IMR-90 (cell line): ENCODE measurements around the gene SLC41A1. TPM values are rescaled to one million over a fixed set of nuclear protein-coding genes. Genes with fewer than 3 reads are reported as not detected.

Experiments used
- ATAC-seq: fragments of 200-7000 bp; cut with Tn5 transposase; 2 replicates; pipeline ENCODE4 v1.9.1; 2020; ENCODE audit warnings: low read depth, mild to moderate bottlenecking, moderate library complexity
- Bru-seq: library from RNA; stranded (reverse); fragments of 400-500 nt; gene quantifications from one replicate; lab custom pipeline; 2021; lab: Mats Ljungman, UMichigan
- BruChase-seq, 2 experiments: library from RNA; stranded (reverse); fragments of 400-500 nt; gene quantifications; one replicate each; lab custom pipeline; 2021; lab: Mats Ljungman, UMichigan
- BruUV-seq: library from RNA; stranded (reverse); fragments of 400-500 nt; replicated peaks from 2 replicates; lab custom pipeline; 2021; lab: Mats Ljungman, UMichigan
- CTCF ChIA-PET: fragments of 300-600 bp; formaldehyde crosslinking; extraction: SDS; loops from one replicate; lab custom pipeline; 2021; ENCODE audit warnings: antibody characterized with exemption; lab: Yijun Ruan, JAX
- POLR2A ChIA-PET: fragments of 300-600 bp; sonication (Branson Sonifier 250); formaldehyde crosslinking; loops from one replicate; lab custom pipeline; 2022; ENCODE audit warnings: antibody characterized with exemption; ENCODE audit not compliant: unreplicated experiment; lab: Charles Lee
- DNase-seq: peaks from one replicate; pipeline ENCODE4 v3.0.0; 2013
- H2AFZ ChIP-seq: replicated peaks from 2 replicates; pipeline ENCODE3; 2013; ENCODE audit warnings: low read length, mild to moderate bottlenecking; ENCODE audit not compliant: poor library complexity
- H2AK5ac ChIP-seq: 2 replicates; pipeline ENCODE4 v1.6.1; 2013; ENCODE audit warnings: low read depth, low read length, inconsistent platforms
- H2AK9ac ChIP-seq: replicated peaks from 2 replicates; pipeline ENCODE3; 2013; ENCODE audit warnings: mild to moderate bottlenecking, low read depth, low read length, moderate library complexity; ENCODE audit not compliant: poor library complexity
- H2BK120ac ChIP-seq: 2 replicates; pipeline ENCODE4 v1.6.1; 2013; ENCODE audit warnings: low read depth, low read length, inconsistent platforms
- H2BK15ac ChIP-seq: 3 replicates; pipeline ENCODE4 v1.6.1; 2013; ENCODE audit warnings: low read depth, low read length, inconsistent platforms
- H2BK20ac ChIP-seq: 2 replicates; pipeline ENCODE4 v1.6.1; 2013; ENCODE audit warnings: low read depth, mild to moderate bottlenecking, inconsistent platforms, low read length, moderate library complexity
- H2BK5ac ChIP-seq: 2 replicates; pipeline ENCODE4 v1.6.1; 2013; ENCODE audit warnings: mild to moderate bottlenecking, low read depth, low read length, inconsistent platforms; ENCODE audit not compliant: poor library complexity, severe bottlenecking
- H3K14ac ChIP-seq: replicated peaks from 2 replicates; pipeline ENCODE4 v1.6.1; 2013; ENCODE audit warnings: low read depth, low read length, inconsistent platforms
- H3K18ac ChIP-seq: 2 replicates; pipeline ENCODE4 v1.6.1; 2013; ENCODE audit warnings: low read depth, low read length, control low read depth
- H3K23ac ChIP-seq: 2 replicates; pipeline ENCODE4 v1.6.1; 2013; ENCODE audit warnings: low read depth, low read length, inconsistent platforms
- H3K27ac ChIP-seq: 2 replicates; pipeline ENCODE4 v1.5.1; 2013; ENCODE audit warnings: mild to moderate bottlenecking, control low read depth, low read length; ENCODE audit not compliant: insufficient read depth
- H3K27me3 ChIP-seq: 2 replicates; pipeline ENCODE4 v1.6.1; 2013; ENCODE audit warnings: low read length; ENCODE audit not compliant: control insufficient read depth, insufficient read depth
- H3K36me3 ChIP-seq: 2 replicates; pipeline ENCODE4 v1.6.1; 2013; ENCODE audit warnings: low read length, mixed read lengths; ENCODE audit not compliant: control insufficient read depth, insufficient read depth
- H3K4ac ChIP-seq: 2 replicates; pipeline ENCODE4 v1.6.1; 2013; ENCODE audit warnings: low read depth, low read length, inconsistent platforms
- H3K4me1 ChIP-seq: 2 replicates; pipeline ENCODE4 v1.6.1; 2013; ENCODE audit warnings: low read length, mixed read lengths; ENCODE audit not compliant: control insufficient read depth, insufficient read depth
- H3K4me2 ChIP-seq: 2 replicates; pipeline ENCODE4 v1.6.1; 2013; ENCODE audit warnings: low read depth, mild to moderate bottlenecking, control low read depth, low read length, moderate library complexity
- H3K4me3 ChIP-seq: 2 replicates; pipeline ENCODE4 v1.5.1; 2013; ENCODE audit warnings: low read depth, mild to moderate bottlenecking, control low read depth, low read length, moderate library complexity; ENCODE audit not compliant: insufficient read depth
- H3K56ac ChIP-seq: 2 replicates; pipeline ENCODE4 v1.6.1; 2013; ENCODE audit warnings: low read length, inconsistent platforms; ENCODE audit not compliant: insufficient read depth; ENCODE audit errors: extremely low read depth
- H3K79me1 ChIP-seq, 2 experiments: 2 replicates each; pipeline ENCODE4 v1.6.1; 2013; ENCODE audit warnings: low read length in 2 of 2, inconsistent platforms in 1 of 2, low read depth in 1 of 2
- H3K9ac ChIP-seq: 2 replicates; pipeline ENCODE4 v1.6.1; 2013; ENCODE audit warnings: low read depth, low read length, control low read depth
- H3K9me1 ChIP-seq: 2 replicates; pipeline ENCODE4 v1.6.1; 2013; ENCODE audit warnings: low read length, inconsistent platforms; ENCODE audit not compliant: insufficient read depth
- H3K9me3 ChIP-seq: 2 replicates; pipeline ENCODE4 v1.6.1; 2013; ENCODE audit warnings: low read length; ENCODE audit not compliant: control insufficient read depth, insufficient read depth
- H4K20me1 ChIP-seq: 2 replicates; pipeline ENCODE4 v1.6.1; 2013; ENCODE audit warnings: low read length, inconsistent platforms; ENCODE audit not compliant: insufficient read depth
- H4K5ac ChIP-seq: 2 replicates; pipeline ENCODE4 v1.6.1; 2013; ENCODE audit warnings: mild to moderate bottlenecking, low read depth, low read length, control low read depth
- H4K8ac ChIP-seq, 2 experiments: 2 replicates each; pipeline ENCODE4 v1.6.1; 2013; ENCODE audit warnings: low read depth in 2 of 2, low read length in 2 of 2, control low read depth in 1 of 2, inconsistent platforms in 1 of 2
- H4K91ac ChIP-seq: 2 replicates; pipeline ENCODE4 v1.6.1; 2013; ENCODE audit warnings: low read depth, low read length, inconsistent platforms; ENCODE audit not compliant: insufficient read depth
- CHD1 ChIP-seq: IDR thresholded peaks from 2 replicates; pipeline ENCODE4 v1.6.1; 2012; ENCODE audit warnings: low read depth, low read length, improper control_type of control experiment
- FOS ChIP-seq: fragments of 150-350 bp; IDR thresholded peaks from 2 replicates; pipeline ENCODE4 v1.6.1; 2016; ENCODE audit warnings: low read depth, low read length
- MAFK ChIP-seq: IDR thresholded peaks from 2 replicates; pipeline ENCODE4 v1.6.1; 2012; ENCODE audit warnings: low read depth, low read length, improper control_type of control experiment
- MAZ ChIP-seq: IDR thresholded peaks from 2 replicates; pipeline ENCODE4 v1.6.1; 2012; ENCODE audit warnings: low read depth, mild to moderate bottlenecking, low read length, improper control_type of control experiment, moderate library complexity, borderline replicate concordance
- MXI1 ChIP-seq: IDR thresholded peaks from 2 replicates; pipeline ENCODE4 v1.6.1; 2012; ENCODE audit warnings: low read depth, mild to moderate bottlenecking, low read length, moderate library complexity, borderline replicate concordance
- POLR2A ChIP-seq: IDR thresholded peaks from 2 replicates; pipeline ENCODE4 v1.6.1; 2012; ENCODE audit warnings: mild to moderate bottlenecking, low read depth, low read length
- RAD21 ChIP-seq: IDR thresholded peaks from 2 replicates; pipeline ENCODE4 v1.6.1; 2012; ENCODE audit warnings: low read length, improper control_type of control experiment
- SMC3 ChIP-seq: fragments of 150-350 bp; IDR thresholded peaks from 2 replicates; pipeline ENCODE4 v1.6.1; 2016; ENCODE audit warnings: low read depth, mild to moderate bottlenecking, antibody characterized with exemption, low read length, moderate library complexity
- WGBS, 2 experiments: methylation state at CpG; one replicate each; pipeline versions ENCODE4 v1.1.5 to v1.1.7; 2013; ENCODE audit warnings: missing lambda C conversion rate in 2 of 2; ENCODE audit not compliant: insufficient read length in 1 of 2; ENCODE audit errors: extremely low coverage in 2 of 2; 5-methylcytosine and 5-hydroxymethylcytosine counted together
- dilution Hi-C: fragments of 300-500 bp; cut with HindIII; formaldehyde crosslinking; loops from one replicate; pipeline ENCODE4 v1.14.3; 2018; ENCODE audit warnings: low sequenced_read_pairs; ENCODE audit not compliant: unreplicated experiment
- in situ Hi-C: fragments of 300-500 bp; cut with MboI; formaldehyde crosslinking; loops from 3 replicates; pipeline ENCODE4 v1.14.3; 2019; ENCODE audit warnings: low sequenced_read_pairs, inconsistent platforms, mixed read lengths
- intact Hi-C: fragments of 100-400 bp; cut with micrococcal nuclease; formaldehyde crosslinking; loops from 2 replicates; pipeline ENCODE4 v1.10.0; 2022
- long read RNA-seq: library from polyadenylated mRNA; unstranded; transcript quantifications from one replicate; pipeline ENCODE4 v2.0.0, GENCODE V29; 2021; ENCODE audit not compliant: unreplicated experiment
- polyA plus RNA-seq, 3 experiments: library from polyadenylated mRNA; depleted of rRNA; stranded (reverse); fragments of >200 nt; gene quantifications; 2 replicates each; pipeline ENCODE4 v1.2.3, GENCODE V29; 2012; ENCODE audit warnings: low replicate concordance in 1 of 3
- total RNA-seq: library from RNA; depleted of rRNA; stranded (reverse); fragments of >200 nt; gene quantifications from 2 replicates; pipeline ENCODE4 v1.2.3, GENCODE V29; 2012; rRNA removed
- TF ChIP-seq, protein P1 (sequence below): fragments of 150-350 bp; IDR thresholded peaks from 2 replicates; pipeline ENCODE4 v1.6.1; 2016; ENCODE audit warnings: low read depth, mild to moderate bottlenecking, low read length, moderate library complexity, borderline replicate concordance
- TF ChIP-seq, protein P2 (sequence below): fragments of 150-350 bp; IDR thresholded peaks from 2 replicates; pipeline ENCODE4 v1.6.1; 2017; ENCODE audit warnings: mild to moderate bottlenecking, antibody characterized with exemption, low read length, low read depth

The SLC41A1 gene
- total RNA-seq (6.3 and 6.7 TPM in 2 replicates), polyA plus RNA-seq (2012; rRNA removed) (25.8 and 26.3 TPM in 2 replicates), Bru-seq, nascent RNA (percentile 66 among the genes with signal in this experiment), BruChase-seq, experiment 1, labeled RNA remaining after a 6-hour chase (percentile 85 among the genes with signal in this experiment), BruChase-seq, experiment 2, labeled RNA remaining after a 2-hour chase (percentile 78 among the genes with signal in this experiment)
- polyA plus RNA-seq (2012; cell fraction: cytosol; rRNA removed): 12.9 and 17.0 TPM in 2 replicates
- 16.2 and 38.7 TPM in 2 replicates for polyA plus RNA-seq (2012; cell fraction: nucleus; rRNA removed; ENCODE audit: low replicate concordance)
- long read RNA-seq, full-length matches to known transcripts: 3 of 20 reads
- long read RNA-seq, partial matches to known transcripts: 17 of 20 reads
- long read RNA-seq, other reads (novel, unspliced or antisense): 0 of 20 reads

DNA sequence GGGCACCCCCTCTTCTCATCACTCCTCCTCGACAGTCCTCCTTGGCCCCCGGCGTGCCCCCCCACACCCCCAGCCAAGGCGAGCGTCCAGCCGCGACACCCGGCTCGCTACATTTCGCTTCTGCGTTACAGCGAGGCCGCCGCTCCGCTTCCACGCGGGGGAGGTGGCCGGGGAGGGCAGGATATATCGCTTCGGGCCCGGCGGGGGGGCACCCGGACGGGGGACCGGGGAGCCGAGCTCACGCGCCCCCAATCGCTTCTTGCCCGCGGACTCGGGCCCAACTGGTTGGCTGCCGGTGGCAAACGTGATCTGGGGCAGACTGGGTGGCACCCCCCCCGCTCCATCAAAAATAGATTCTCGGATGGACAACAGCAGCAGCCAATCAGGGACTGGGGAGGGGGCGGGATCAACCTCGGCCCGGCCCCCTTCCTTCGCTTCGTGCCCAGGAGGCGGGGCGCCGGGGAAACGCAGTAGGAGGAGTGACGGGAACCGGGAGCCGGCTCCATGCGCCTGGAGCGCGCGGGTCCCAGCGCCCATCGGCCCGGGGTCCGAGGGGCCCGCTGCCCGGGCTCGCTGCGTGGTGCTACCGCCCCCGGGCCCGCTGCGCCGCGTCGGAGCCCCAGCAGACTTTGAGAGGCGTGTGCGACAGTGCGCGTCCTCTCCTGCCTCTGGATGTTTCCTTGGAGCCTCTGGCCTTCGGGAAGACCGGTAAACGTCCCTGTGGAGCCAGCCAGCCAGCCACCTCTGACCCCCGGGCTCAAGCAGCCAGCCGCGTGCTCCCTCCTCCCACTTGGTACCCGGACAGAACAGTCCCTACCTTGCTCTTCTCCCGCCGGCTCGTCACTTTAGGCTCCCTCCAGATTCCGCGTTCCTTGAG, at the start of gene SLC41A1:
TSS of gene SLC41A1 (minus strand) at position 321 of the 877 bp plus-strand sequence. CDS start 2,757 bp downstream, outside the sequence.
- ChIA-PET POLR2A (interaction anchor here (0.6 to 0.7 kb wide), 2 partner anchors 21 to 83 kb away, joined by 3 read pairs; no protein-coding TSS in a partner anchor), CTCF (no interaction called here)
- Histone ChIP-seq H2BK20ac (no peak within 1 kb of the TSS), H3K4ac (peak within 1 kb of the TSS; percentile 66), H2AK9ac (peak within 1 kb of the TSS; percentile 91), H4K8ac (peak within 1 kb of the TSS in 1 of 2 experiments; percentile 47; a peak in 2 of 4 replicates), H3K9me3 (no peaks in the 10 kb centered on the region), H3K27ac (peak within 1 kb of the TSS; percentile 57), H3K36me3 (peaks cover 17% of the 10 kb centered on the region), H3K9ac (peak within 1 kb of the TSS; percentile 75), H4K91ac (no peak within 1 kb of the TSS), H2BK15ac (no peak within 1 kb of the TSS; the same call in 2 of the 3 replicates), H4K5ac (no peak within 1 kb of the TSS), H3K56ac (peak within 1 kb of the TSS; percentile 19), H3K23ac (peak within 1 kb of the TSS; percentile 89), H3K9me1 (peaks cover 12% of the 10 kb centered on the region; the same call in 1 of the 2 replicates), H2BK120ac (no peak within 1 kb of the TSS), H3K18ac (no peak within 1 kb of the TSS; the same call in 1 of the 2 replicates), H3K4me1 (peaks cover 6% of the 10 kb centered on the region; the same call in 1 of the 2 replicates), H2AK5ac (0 out of 2 replicates have a peak within 1 kb of the TSS, but pooled peaks have one; percentile 13), H4K20me1 (no peaks in the 10 kb centered on the region), H3K79me1 (peaks cover 17 to 43% of the 10 kb centered on the region in 2 experiments), H2AFZ (peak within 1 kb of the TSS; percentile 94), H3K27me3 (no peaks in the 10 kb centered on the region; the same call in 1 of the 2 replicates), H3K14ac (peak within 1 kb of the TSS; percentile 69), H2BK5ac (peak within 1 kb of the TSS; percentile 60), H3K4me2 (peak within 1 kb of the TSS; percentile 92), H3K4me3 (peak within 1 kb of the TSS; percentile 63)
- dilution Hi-C loops: no loop called here
- BruUV-seq: no TSS peak
- DNase-seq (peak; percentile 85), ATAC-seq (peak; percentile 95)
- in situ Hi-C loops: no loop called here
- intact Hi-C loops: loop anchor here (1.0 to 5.0 kb wide), 4 partner anchors 64 to 164 kb away; no protein-coding TSS in a partner anchor
- 1% methylated on average over 50 of the region's 83 CpGs; no CpG with 5 or more reads in 1 of the 2 experiments for WGBS, 2 experiments
- TF ChIP-seq POLR2A (peak; percentile 67; the same call in 1 of the 2 replicates), MXI1 (peak; percentile 58; the same call in 1 of the 2 replicates), RAD21 (no peak), FOS (peak; percentile 13; the same call in 1 of the 2 replicates), MAFK (no peak), CHD1 (no peak), SMC3 (no peak), MAZ (peak; percentile 84; the same call in 1 of the 2 replicates)
- TF ChIP-seq, protein P1, sequence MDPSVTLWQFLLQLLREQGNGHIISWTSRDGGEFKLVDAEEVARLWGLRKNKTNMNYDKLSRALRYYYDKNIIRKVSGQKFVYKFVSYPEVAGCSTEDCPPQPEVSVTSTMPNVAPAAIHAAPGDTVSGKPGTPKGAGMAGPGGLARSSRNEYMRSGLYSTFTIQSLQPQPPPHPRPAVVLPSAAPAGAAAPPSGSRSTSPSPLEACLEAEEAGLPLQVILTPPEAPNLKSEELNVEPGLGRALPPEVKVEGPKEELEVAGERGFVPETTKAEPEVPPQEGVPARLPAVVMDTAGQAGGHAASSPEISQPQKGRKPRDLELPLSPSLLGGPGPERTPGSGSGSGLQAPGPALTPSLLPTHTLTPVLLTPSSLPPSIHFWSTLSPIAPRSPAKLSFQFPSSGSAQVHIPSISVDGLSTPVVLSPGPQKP: no peak
- TF ChIP-seq, protein P2, sequence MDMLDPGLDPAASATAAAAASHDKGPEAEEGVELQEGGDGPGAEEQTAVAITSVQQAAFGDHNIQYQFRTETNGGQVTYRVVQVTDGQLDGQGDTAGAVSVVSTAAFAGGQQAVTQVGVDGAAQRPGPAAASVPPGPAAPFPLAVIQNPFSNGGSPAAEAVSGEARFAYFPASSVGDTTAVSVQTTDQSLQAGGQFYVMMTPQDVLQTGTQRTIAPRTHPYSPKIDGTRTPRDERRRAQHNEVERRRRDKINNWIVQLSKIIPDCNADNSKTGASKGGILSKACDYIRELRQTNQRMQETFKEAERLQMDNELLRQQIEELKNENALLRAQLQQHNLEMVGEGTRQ: peak; percentile 82
